Measurements from ENCODE around the gene SLC25A11. TPM values are rescaled to one million over a fixed set of nuclear protein-coding genes. Genes with fewer than 3 reads are reported as not detected.
A peak's percentile ranks its signal among the peaks of the same experiment; 100 is the strongest.

The SLC25A11 gene
- total and polyA plus RNA-seq, 2 donors (not counting 3 experiments of a cell fraction or from before 2014, with no cell fraction given) = 58.2 to 95.2 TPM

GRCh38 chr17:4966844-4967538 is 27.1 kb upstream of the SLC25A11 start:
- Histone ChIP-seq H3K9ac (replicated peaks; ENCODE audit: extremely low read depth, insufficient read depth, low read length) (peak overlapping the region; percentile 71), H3K9me1 (replicated peaks; ENCODE audit: control insufficient read depth, extremely low read depth, insufficient read depth, low read length) (no peaks in the 10 kb centered on the region), H3K4me1 (ENCODE audit: control insufficient read depth, extremely low read depth, insufficient read depth, low read length) (peaks cover 24% of the 10 kb centered on the region), H3K27ac (ENCODE audit: insufficient read depth, low read depth, low read length) (peak overlapping the region; percentile 69), H2AFZ (ENCODE audit: low read depth, low read length) (no peak overlapping the region), H3K4me3 (replicated peaks in 1 of 3; ENCODE audit: insufficient read depth in 1 of 3, low read depth in 1 of 3, low read length in 3 of 3) (peak overlapping the region; percentile 14 to 87 (median 63)), H3K36me3 (ENCODE audit: control insufficient read depth in 2 of 2, extremely low read depth in 1 of 2, insufficient read depth in 2 of 2, low read length in 2 of 2) (peaks cover 4 to 13% of the 10 kb centered on the region in 2 experiments), H3K27me3 (ENCODE audit: control insufficient read depth in 2 of 2, insufficient read depth in 2 of 2, low read length in 2 of 2) (no peaks in the 10 kb centered on the region), H3K4me2 (ENCODE audit: insufficient read depth, low read length) (peak overlapping the region; percentile 85), H4K20me1 (replicated peaks; ENCODE audit: control insufficient read depth, extremely low read depth, insufficient read depth, low read length) (no peaks in the 10 kb centered on the region), H3K79me2 (ENCODE audit: control insufficient read depth, insufficient read depth, low read length) (peaks cover 9% of the 10 kb centered on the region), H3K9me3 (replicated peaks; ENCODE audit: control insufficient read depth, insufficient read depth, low read length) (no peaks in the 10 kb centered on the region)
- POLR2A ChIA-PET = interaction anchor here (0.6 to 2.6 kb wide), 9 partner anchors 13 to 155 kb away, joined by 3 to 18 read pairs (median 5); partner anchors contain the start of genes ENO3, PFN1, RNF167 and SLC25A11
- dilution Hi-C loops (cut with MboI; ENCODE audit: extremely low pct_ligation_motif_present, low sequenced_read_pairs) (no loop called here), intact Hi-C loops (cut with micrococcal nuclease) (loop anchor here (1.0 kb wide), 4 partner anchors 19 to 58 kb away; partner anchors contain the start of genes CAMTA2, PFN1, RNF167 and SLC25A11)
- DNase-seq (ENCODE audit: low read depth, low spot score) = peak; percentile 100
- TF ChIP-seq MAX (IDR thresholded peaks at IDR 0.05; ENCODE audit: insufficient read depth, insufficient read length) = peak; percentile 8
- no peak for TF ChIP-seq MYC (IDR thresholded peaks at IDR 0.05; ENCODE audit: low read depth, low read length)
- FAIRE-seq = peak; percentile 100
- BruUV-seq (replicated peaks) = TSS peak; percentile 57
- CTCF ChIA-PET = interaction anchor here (1.0 to 4.5 kb wide), 11 partner anchors 10 to 257 kb away, joined by 3 to 40 read pairs (median 9); partner anchors contain the start of genes ARRB2, CAMTA2, CHRNE and RNF167

GRCh38 chr17:4965311-4965986 is 25.6 kb upstream of the SLC25A11 start:
- BruUV-seq (replicated peaks) = no TSS peak
- DNase-seq (ENCODE audit: low read depth, low spot score) = no peak
- no peak overlapping the region for H3K4me3 ChIP-seq (replicated peaks in 1 of 3; ENCODE audit: insufficient read depth in 1 of 3, low read depth in 1 of 3, low read length in 3 of 3)
- peaks cover 24% of the 10 kb centered on the region for H3K4me1 ChIP-seq (ENCODE audit: control insufficient read depth, extremely low read depth, insufficient read depth, low read length)
- no peak overlapping the region for H3K4me2 ChIP-seq (ENCODE audit: insufficient read depth, low read length)
- H2AFZ ChIP-seq (ENCODE audit: low read depth, low read length) = no peak overlapping the region
- POLR2A ChIA-PET = no interaction called here
- FAIRE-seq = no peak
- CTCF ChIA-PET = interaction anchor here (1.3 to 4.5 kb wide), 4 partner anchors 12 to 56 kb away, joined by 3 to 40 read pairs (median 13); partner anchors contain the start of genes CAMTA2 and PFN1
- dilution Hi-C loops (cut with MboI; ENCODE audit: extremely low pct_ligation_motif_present, low sequenced_read_pairs) = no loop called here
- H3K9me1 ChIP-seq (replicated peaks; ENCODE audit: control insufficient read depth, extremely low read depth, insufficient read depth, low read length) = no peaks in the 10 kb centered on the region
- no peaks in the 10 kb centered on the region for H3K27me3 ChIP-seq (ENCODE audit: control insufficient read depth in 2 of 2, insufficient read depth in 2 of 2, low read length in 2 of 2)
- H4K20me1 ChIP-seq (replicated peaks; ENCODE audit: control insufficient read depth, extremely low read depth, insufficient read depth, low read length) = no peaks in the 10 kb centered on the region
- no peaks in the 10 kb centered on the region for H3K9me3 ChIP-seq (replicated peaks; ENCODE audit: control insufficient read depth, insufficient read depth, low read length)
- no peak overlapping the region for H3K9ac ChIP-seq (replicated peaks; ENCODE audit: extremely low read depth, insufficient read depth, low read length)
- H3K79me2 ChIP-seq (ENCODE audit: control insufficient read depth, insufficient read depth, low read length) = peaks cover 9% of the 10 kb centered on the region
- TF ChIP-seq GATA2 (IDR thresholded peaks at IDR 0.05; ENCODE audit: insufficient read depth, insufficient read length, low read depth, low read length) = no peak
- no peak for TF ChIP-seq FOS (IDR thresholded peaks at IDR 0.05; ENCODE audit: borderline replicate concordance, insufficient read depth, low read length)
- TF ChIP-seq MYC (IDR thresholded peaks at IDR 0.05; ENCODE audit: low read depth, low read length) = no peak
- TF ChIP-seq MAX (IDR thresholded peaks at IDR 0.05; ENCODE audit: insufficient read depth, insufficient read length) = no peak
- no peak for TF ChIP-seq EZH2 (IDR thresholded peaks at IDR 0.05; ENCODE audit: borderline replicate concordance, low read depth, low read length, severe bottlenecking)
- TF ChIP-seq POLR2A (IDR thresholded peaks at IDR 0.05; ENCODE audit: low read depth, low read length) = no peak
- intact Hi-C loops (cut with micrococcal nuclease) = no loop called here
- H3K36me3 ChIP-seq (ENCODE audit: control insufficient read depth in 2 of 2, extremely low read depth in 1 of 2, insufficient read depth in 2 of 2, low read length in 2 of 2) = peaks cover 4 to 11% of the 10 kb centered on the region in 2 experiments
- no peak overlapping the region for H3K27ac ChIP-seq (ENCODE audit: insufficient read depth, low read depth, low read length)
